HG03097 (cell line): ENCODE measurements around the gene METRNL.
"Not testable (repeated sequence)": the region's sequence is repeated elsewhere in the genome, so short reads cannot be mapped to it uniquely, and the experiment has no call there.

Source experiments
- ATAC-seq: cut with Tn5 transposase; IDR thresholded peaks from one replicate; pipeline ENCODE4 v1.9.1; 2021; ENCODE audit not compliant: unreplicated experiment, low FRiP score

METRNL gene

GRCh38 chr17:83065660-83066542 is 13.5 kb upstream of the METRNL start:
- no peak for ATAC-seq

- not testable (repeated sequence) for ATAC-seq
Observed at GRCh38 chr17:83066543-83066890, 12.9 kb upstream of the METRNL start.

GRCh38 chr17:83067071-83067717 is 12.2 kb upstream of the METRNL start:
- no peak for ATAC-seq

- ATAC-seq = no peak
Observed at GRCh38 chr17:83067718-83068261, 11.6 kb upstream of the METRNL start.

GRCh38 chr17:83068641-83069570 is 10.5 kb upstream of the METRNL start:
- no peak for ATAC-seq

- ATAC-seq = no peak
Observed at GRCh38 chr17:83069571-83069906, 9.9 kb upstream of the METRNL start.

GRCh38 chr17:83069931-83070742 is 9.3 kb upstream of the METRNL start:
- no peak for ATAC-seq

- ATAC-seq = no peak
Observed at GRCh38 chr17:83070800-83071341, 8.5 kb upstream of the METRNL start.

GRCh38 chr17:83071365-83071764 is 8.0 kb upstream of the METRNL start:
- no peak for ATAC-seq

GRCh38 chr17:83071966-83072562 is 7.3 kb upstream of the METRNL start:
- no peak for ATAC-seq

GRCh38 chr17:83072600-83073358 is 6.6 kb upstream of the METRNL start:
- ATAC-seq = no peak

- ATAC-seq = no peak
Observed at GRCh38 chr17:83073389-83074063, 5.9 kb upstream of the METRNL start.

GRCh38 chr17:83074486-83075223 is 4.8 kb upstream of the METRNL start:
- no peak for ATAC-seq

GRCh38 chr17:83075270-83075880 is 4.0 kb upstream of the METRNL start:
- ATAC-seq = no peak

- no peak for ATAC-seq
Observed at GRCh38 chr17:83076938-83077337, 2.5 kb upstream of the METRNL start.

GRCh38 chr17:83077411-83077810 is 2.0 kb upstream of the METRNL start:
- ATAC-seq = no peak

GRCh38 chr17:83077939-83078338 is 1.5 kb upstream of the METRNL start:
- ATAC-seq = no peak
